ENCODE data around the gene STRBP. TPM values are rescaled to one million over a fixed set of nuclear protein-coding genes. Genes with fewer than 3 reads are reported as not detected.

The STRBP gene
- total RNA-seq, 1 experiment from 2014 or later: 74.0 TPM

GRCh38 chr9:123234853-123235252 is 33.5 kb downstream of the STRBP start:
- no peak overlapping the region for H3K27ac ChIP-seq (ENCODE audit: insufficient read length, low read depth, low read length)
- no peak overlapping the region for H3K4ac ChIP-seq (ENCODE audit: low read depth, low read length)
- H4K91ac ChIP-seq (ENCODE audit: insufficient read length, low read depth, low read length): no peak overlapping the region
- H3K27ac Mint-ChIP-seq: no peak overlapping the region
- no peak overlapping the region for H2BK120ac ChIP-seq (ENCODE audit: low read depth, low read length, poor library complexity, severe bottlenecking)
- no peaks in the 10 kb centered on the region for H3K27me3 Mint-ChIP-seq (ENCODE audit: low read depth)
- H2BK12ac ChIP-seq (ENCODE audit: insufficient read length, low read depth, low read length): no peak overlapping the region
- H3K18ac ChIP-seq (ENCODE audit: insufficient read length, low read depth, low read length): no peak overlapping the region
- H4K8ac ChIP-seq (replicated peaks; ENCODE audit: insufficient read length, low read depth, low read length): no peak overlapping the region
- no peak overlapping the region for H2AK5ac ChIP-seq (ENCODE audit: insufficient read length, low read length)
- H3K79me1 ChIP-seq (ENCODE audit: insufficient read depth, low read depth, low read length, poor library complexity, severe bottlenecking): peaks cover 8% of the 10 kb centered on the region
- H3K9ac ChIP-seq (ENCODE audit: extremely low read depth, insufficient read length, low read length): no peak overlapping the region
- H4K20me1 ChIP-seq (ENCODE audit: control insufficient read depth, insufficient read depth, insufficient read length): no peaks in the 10 kb centered on the region
- H3K36me3 Mint-ChIP-seq (ENCODE audit: insufficient read depth in 1 of 3, low read depth in 3 of 3): no peaks in the 10 kb centered on the region; a peak in 1 of 7 replicates
- no peak for DNase-seq
- H3K23ac ChIP-seq (ENCODE audit: insufficient read length, low read depth, low read length): no peak overlapping the region
- H2BK5ac ChIP-seq (ENCODE audit: insufficient read length, low read length): no peak overlapping the region
- H3K4me1 ChIP-seq (ENCODE audit: insufficient read depth, low read length): 0 out of 2 replicates have a peak, but pooled peaks cover 2% of the 10 kb centered on the region
- no peak overlapping the region for H3K4me3 Mint-ChIP-seq
- H3K4me1 Mint-ChIP-seq: peaks cover 31 to 32% of the 10 kb centered on the region in 2 experiments
- H3K27me3 ChIP-seq (ENCODE audit: insufficient read depth, low read length): no peaks in the 10 kb centered on the region
- H3K23me2 ChIP-seq (ENCODE audit: insufficient read length, low read depth, low read length, poor library complexity, severe bottlenecking): no peaks in the 10 kb centered on the region
- no peak overlapping the region for H2BK15ac ChIP-seq (ENCODE audit: low read depth, low read length)
- no peak overlapping the region for H3K4me2 ChIP-seq (ENCODE audit: insufficient read depth, insufficient read length, low read length)
- no peak for TF ChIP-seq CTCF (conservative IDR thresholded peaks at IDR 0.05)
- no peak overlapping the region for H2AFZ ChIP-seq (ENCODE audit: low read length)
- H3K79me2 ChIP-seq (ENCODE audit: insufficient read depth, low read length): peaks cover 6% of the 10 kb centered on the region
- no peaks in the 10 kb centered on the region for H3K9me3 Mint-ChIP-seq
- no peak overlapping the region for H3T11ph ChIP-seq (ENCODE audit: low read length)
- no CpG with 5 or more reads among the region's 3 CpGs for WGBS (ENCODE audit: extremely low coverage, insufficient read length, low lambda C conversion rate)
- no peak overlapping the region for H2BK20ac ChIP-seq (ENCODE audit: low read depth, low read length, poor library complexity, severe bottlenecking)
- no peak overlapping the region for H4K5ac ChIP-seq (ENCODE audit: insufficient read length, low read depth, low read length)
- H3K56ac ChIP-seq (ENCODE audit: insufficient read length, low read depth, low read length): no peak overlapping the region
- no peaks in the 10 kb centered on the region for H3K9me3 ChIP-seq (ENCODE audit: control insufficient read depth, low read depth, low read length)
- no peak overlapping the region for H3K14ac ChIP-seq (ENCODE audit: insufficient read depth, low read length)
